Activated CD4-positive, alpha-beta T cell treated with anti-CD3 and anti-CD28 coated beads, Interleukin-10, Interleukin-2, amounts not matched to agents 100 ng/mL and 50 ng/mL, durations not matched to agents 16 hours and 8 hours (primary cell): ENCODE data around the gene TNNT3.

Experiments
- DNase-seq: peaks from one replicate; pipeline ENCODE4 v3.0.0-alpha.2; 2020

Gene TNNT3

GRCh38 chr11:1899090-1899489 lies 20.4 kb upstream of the TNNT3 start:
- no peak for DNase-seq

DNA sequence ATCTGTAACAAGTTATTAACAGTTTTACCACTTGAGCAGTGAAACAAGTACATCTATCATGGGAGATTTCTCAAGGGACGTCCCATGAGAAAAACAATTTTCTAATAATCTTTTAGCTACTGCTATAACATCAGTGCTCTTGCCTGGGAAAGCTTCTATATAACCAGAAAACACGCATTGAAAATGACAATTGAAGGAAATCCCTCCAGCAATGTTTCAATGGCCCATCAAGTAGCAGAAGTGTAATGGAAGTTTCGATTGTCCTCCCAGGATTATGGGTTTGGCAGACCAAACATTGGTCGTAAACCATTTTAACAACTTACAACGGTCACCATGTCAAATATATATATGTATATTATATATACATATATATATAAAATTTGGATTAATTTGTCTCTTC lies 19.8 kb upstream of the TNNT3 start:
- no peak for DNase-seq

- DNase-seq = no peak
Observed at GRCh38 chr11:1906181-1906580, 13.3 kb upstream of the TNNT3 start.

DNA sequence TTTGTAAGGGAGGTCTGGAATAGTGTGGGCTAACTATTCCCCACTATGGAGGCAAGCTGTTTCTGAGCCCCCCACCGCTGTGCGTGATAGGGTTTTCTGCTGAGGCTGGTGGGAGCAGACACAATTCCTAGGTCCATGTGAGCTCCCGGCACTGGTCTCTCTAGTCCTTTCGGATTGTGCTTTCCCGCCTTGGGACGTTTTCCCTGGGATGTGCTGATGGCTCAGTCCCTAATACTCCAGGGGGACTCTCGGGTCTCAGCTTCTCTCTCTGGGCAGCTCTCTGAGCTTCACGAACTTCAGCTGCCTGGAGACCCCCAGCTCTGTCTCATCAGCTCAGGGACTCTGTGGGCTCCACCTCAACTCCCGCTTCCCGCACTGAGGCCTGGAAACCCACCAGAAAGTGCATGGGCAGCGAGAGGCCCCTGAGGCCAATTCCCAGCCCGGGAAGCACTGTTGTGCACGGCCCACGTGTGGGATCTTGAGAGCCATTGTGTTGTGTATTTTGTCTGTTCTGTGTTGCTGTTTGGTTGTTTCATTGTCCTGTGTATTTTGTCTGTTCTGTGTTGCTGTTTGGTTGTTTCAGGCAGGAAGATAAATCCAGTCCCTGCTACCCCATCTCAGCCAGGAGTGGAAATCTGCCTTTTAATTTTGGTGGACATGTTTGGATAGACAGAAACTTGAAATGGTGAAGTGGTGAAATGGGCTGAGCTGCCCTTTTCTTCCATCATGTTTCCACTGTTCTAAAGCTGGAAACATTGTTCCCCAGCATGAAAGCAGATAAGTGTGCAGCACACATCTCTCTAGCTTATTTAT lies 12.7 kb upstream of the TNNT3 start:
- no peak for DNase-seq

- DNase-seq = no peak
Observed at GRCh38 chr11:1908618-1909017, 10.9 kb upstream of the TNNT3 start.

GRCh38 chr11:1909524-1909923 lies 10.0 kb upstream of the TNNT3 start:
- DNase-seq = no peak

GRCh38 chr11:1912289-1912878 lies 7.1 kb upstream of the TNNT3 start:
- no peak for DNase-seq

DNA sequence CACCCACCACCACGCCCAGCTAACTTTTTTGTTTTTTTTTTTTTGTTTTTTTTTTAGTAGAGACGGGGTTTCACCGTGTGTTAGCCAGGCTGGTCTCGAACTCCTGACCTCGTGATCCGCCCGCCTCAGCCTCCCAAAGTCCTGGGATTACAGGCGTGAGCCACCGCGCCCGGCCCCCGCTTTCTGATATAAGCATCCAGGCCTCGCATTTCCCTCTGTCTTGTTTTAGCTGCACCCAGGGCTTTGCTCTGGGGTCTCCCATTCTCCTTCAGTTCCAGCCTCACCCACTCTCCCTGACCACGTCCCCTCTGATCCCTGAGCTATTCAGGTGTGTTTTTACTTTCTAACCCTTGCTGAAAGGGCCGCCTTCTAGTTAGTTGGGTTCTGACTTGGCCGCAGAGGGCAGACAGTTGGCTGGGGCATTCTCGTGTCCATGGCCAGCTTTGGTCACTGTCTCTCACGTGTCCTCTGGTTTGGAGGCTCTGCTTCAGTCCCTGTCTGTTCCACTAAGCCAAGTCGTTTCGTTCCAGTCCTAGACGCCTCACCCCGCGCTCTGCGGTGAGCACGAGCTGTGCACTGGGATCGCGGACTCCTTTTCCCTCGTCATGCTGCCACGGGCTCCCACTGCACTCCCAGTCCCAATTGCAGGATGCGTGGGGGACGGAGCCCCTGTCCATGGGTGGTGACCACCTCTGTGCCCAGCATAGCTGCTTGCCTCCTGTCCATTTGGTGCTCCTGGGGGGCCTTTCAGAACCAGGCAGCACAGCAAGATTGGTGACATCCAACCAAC lies 6.0 kb upstream of the TNNT3 start:
- no peak for DNase-seq

- DNase-seq = no peak
Observed at GRCh38 chr11:1915795-1916131, 3.7 kb upstream of the TNNT3 start.

GRCh38 chr11:1916132-1916985 lies 3.1 kb upstream of the TNNT3 start:
- no peak for DNase-seq

DNA sequence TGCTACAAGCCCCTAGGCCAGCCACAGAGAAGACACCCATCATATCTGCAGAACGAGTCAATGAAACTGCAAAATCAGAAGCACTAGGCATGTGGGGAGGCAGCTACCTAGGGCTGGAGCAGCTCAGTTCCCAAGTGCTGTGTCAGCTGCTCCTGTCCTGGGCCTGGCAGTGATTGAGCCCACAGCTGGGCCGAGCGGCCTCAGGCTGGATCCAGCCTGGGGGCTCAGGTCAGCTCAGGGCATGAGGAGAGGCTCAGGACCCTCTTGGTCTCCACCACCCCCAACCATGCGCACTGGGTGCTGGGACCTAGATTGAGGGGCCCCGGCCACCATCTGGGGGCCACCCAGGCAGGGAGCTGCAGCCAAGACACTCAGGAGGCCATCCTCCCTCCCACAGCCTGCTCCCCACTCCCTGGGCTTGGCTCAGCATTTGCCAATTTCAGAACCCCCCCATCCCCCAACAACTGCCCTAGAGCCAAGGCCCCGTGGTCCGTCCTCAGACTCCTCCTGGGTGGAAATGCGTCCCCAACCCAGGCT lies 2.4 kb upstream of the TNNT3 start:
- no peak for DNase-seq

DNA sequence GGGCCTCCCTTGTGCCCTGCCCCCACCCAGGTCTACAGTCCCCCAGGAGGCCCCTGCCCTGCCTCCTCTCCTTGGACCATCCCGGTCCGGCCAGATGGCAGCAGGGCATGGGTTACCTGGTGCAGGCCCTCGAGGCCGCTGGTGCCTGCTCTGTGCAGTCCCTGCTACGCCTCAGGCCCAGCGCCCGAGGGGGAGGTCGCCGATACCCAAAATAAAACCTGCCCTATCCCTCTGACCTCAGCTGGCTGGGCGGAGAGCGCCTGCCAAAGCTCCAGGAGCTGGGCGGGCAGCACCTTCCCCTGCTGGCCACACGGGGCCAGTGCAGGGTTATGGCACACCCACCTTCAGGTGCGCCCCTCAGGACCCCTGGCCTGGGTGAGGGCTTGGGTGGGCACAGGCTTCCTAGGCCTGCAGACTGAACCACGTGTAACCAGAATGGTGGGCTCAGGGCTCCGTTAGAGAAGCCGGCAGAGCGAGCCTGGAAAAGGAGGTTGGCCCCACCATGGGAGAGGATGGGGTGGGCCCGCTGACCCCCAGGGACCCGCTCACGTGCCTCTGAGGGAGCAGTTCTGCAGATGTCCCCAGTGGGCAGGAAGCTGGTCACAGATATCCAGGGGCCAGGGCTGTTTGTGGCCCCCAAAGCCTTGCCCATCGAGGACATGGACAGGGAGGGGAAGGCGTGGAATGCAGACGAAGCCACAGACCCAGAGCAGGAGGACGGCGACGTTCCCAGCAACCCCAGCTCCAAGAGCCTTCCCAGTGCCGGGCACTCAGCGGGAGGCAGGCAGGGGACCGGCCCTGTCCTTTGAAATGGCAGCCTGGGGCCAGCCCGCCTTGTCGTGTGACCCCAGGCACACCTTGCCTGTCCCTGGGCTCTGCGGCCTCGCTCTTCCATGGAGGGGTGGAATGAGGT lies 1.7 kb upstream of the TNNT3 start:
- DNase-seq = no peak

GRCh38 chr11:1918436-1919315 lies 827 bp upstream of the TNNT3 start:
- DNase-seq = no peak

GRCh38 chr11:1920128-1920908 lies 815 bp downstream of the TNNT3 start:
- no peak for DNase-seq

DNA sequence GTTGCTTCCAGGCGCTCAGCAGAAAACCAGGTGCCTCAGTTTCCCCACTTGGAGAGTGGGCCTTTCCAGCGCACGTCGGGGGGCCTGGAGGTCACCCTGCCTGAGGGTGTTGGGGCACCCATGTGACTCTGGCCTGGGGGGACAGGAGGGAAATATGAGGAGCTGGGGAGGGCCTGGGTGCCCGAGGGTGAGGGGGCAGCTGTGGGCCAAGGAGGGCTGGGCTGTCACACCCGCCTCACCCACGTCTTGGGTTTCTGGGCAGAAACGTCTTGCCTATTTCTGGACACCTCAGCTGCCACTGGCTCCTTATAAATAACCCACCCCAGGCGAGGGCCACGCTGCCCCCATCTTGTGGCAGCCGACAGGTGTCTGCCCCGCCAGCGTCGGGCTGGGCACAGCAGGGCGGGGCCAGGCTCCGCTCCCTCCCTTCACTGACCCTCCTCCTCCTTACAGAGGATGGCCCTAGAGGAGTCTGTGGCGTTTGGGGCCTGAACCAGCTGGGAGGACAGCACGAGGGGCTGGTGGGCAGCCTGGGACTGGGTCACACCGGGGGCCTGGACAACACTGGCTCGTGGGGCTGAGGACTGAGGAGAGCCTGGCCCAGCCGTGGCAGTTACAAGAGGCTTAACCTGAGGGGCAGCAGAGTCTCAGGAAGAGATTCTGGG lies 1.5 kb downstream of the TNNT3 start:
- no peak for DNase-seq

DNA sequence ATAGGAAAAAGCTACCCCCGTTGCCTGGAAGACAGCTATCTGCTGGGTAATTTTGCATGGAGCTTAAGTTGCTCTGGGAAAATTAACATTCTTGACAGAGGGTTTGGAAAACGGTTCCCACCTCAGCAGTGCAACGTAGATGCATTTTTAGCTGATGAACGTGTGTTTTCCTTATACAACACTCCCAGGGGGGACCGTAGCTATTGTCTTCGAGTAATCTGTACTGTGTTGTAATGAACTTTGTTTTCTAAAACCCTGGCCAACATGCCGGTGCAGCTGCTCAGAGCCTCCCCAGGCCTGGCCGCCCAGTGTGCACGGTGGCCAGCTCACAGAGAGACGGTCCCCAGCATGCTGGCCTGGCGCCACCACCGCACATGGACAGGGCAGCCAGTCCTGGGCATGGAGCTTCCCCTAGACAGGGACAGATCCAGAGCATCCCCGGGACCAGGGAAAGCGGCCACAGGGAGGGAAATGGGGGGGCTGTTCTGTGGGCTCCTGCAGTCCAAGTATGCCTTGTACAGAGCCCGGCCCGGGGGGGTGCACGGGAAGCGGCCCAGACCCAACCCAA lies 2.2 kb downstream of the TNNT3 start:
- no peak for DNase-seq

DNA sequence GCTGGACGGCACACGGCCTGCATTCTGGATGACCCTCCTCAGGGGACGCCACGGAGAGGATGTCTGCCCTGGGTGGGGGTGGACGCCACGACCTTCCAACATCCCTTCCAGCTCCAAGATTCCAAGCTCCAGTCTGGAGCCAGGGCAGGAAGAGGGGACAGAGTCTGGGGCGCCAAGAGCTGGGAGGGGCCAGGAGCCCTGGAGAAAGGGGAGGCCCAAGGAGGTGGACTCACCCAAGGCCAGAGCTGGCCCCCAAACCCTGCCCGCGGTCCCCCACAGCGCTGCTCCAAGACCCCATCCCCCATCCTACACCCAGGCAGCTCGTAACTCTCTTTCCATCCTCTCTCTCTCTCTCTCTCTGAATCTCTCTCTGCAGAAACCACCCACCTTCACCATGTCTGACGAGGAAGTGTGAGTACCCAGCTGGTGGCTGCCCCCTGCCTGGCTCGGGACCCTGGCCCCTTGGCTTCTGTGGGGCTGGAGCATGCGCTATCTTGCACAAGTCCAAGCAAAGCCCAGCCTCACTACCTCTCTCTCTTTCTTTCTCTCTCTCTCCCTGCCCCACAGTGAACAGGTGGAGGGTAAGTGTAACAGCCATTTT lies 3.1 kb downstream of the TNNT3 start:
- no peak for DNase-seq

- no peak for DNase-seq
Observed at GRCh38 chr11:1923201-1923956, 3.9 kb downstream of the TNNT3 start.
